GM21717 (cell line): ENCODE results near the gene PKNOX2.

Experiments used
- ATAC-seq: cut with Tn5 transposase; IDR thresholded peaks from one replicate; pipeline ENCODE4 v1.9.1; 2021; ENCODE audit warnings: mild to moderate bottlenecking, moderate library complexity; ENCODE audit not compliant: unreplicated experiment

Gene PKNOX2

GRCh38 chr11:125429174-125429707 lies 264.7 kb downstream of the PKNOX2 start:
- no peak for ATAC-seq

GRCh38 chr11:125429807-125430678 lies 265.5 kb downstream of the PKNOX2 start:
- no peak for ATAC-seq

- ATAC-seq, result no peak
Measured at GRCh38 chr11:125431009-125431408, 266.5 kb downstream of the PKNOX2 start.

GRCh38 chr11:125431481-125431880 lies 266.9 kb downstream of the PKNOX2 start:
- no peak for ATAC-seq

- no peak for ATAC-seq
Measured at GRCh38 chr11:125433454-125434121, 269.0 kb downstream of the PKNOX2 start.

GRCh38 chr11:125435461-125436238 lies 271.1 kb downstream of the PKNOX2 start:
- no peak for ATAC-seq

- ATAC-seq, result no peak
Measured at GRCh38 chr11:125441648-125442410, 277.3 kb downstream of the PKNOX2 start.

- no peak for ATAC-seq
Measured at GRCh38 chr11:125442946-125443345, 278.4 kb downstream of the PKNOX2 start.

GRCh38 chr11:125443767-125444311 lies 279.3 kb downstream of the PKNOX2 start:
- no peak for ATAC-seq

GRCh38 chr11:125445731-125446130 lies 281.2 kb downstream of the PKNOX2 start:
- no peak for ATAC-seq

GRCh38 chr11:125446279-125446678 lies 281.7 kb downstream of the PKNOX2 start:
- ATAC-seq, result no peak

GRCh38 chr11:125447721-125448120 lies 283.2 kb downstream of the PKNOX2 start:
- no peak for ATAC-seq

GRCh38 chr11:125448136-125448535 lies 283.6 kb downstream of the PKNOX2 start:
- no peak for ATAC-seq

GRCh38 chr11:125449565-125449964 lies 285.0 kb downstream of the PKNOX2 start:
- no peak for ATAC-seq

GRCh38 chr11:125451400-125452124 lies 287.0 kb downstream of the PKNOX2 start:
- ATAC-seq, result peak; percentile 87

- no peak for ATAC-seq
Measured at GRCh38 chr11:125452125-125452470, 287.5 kb downstream of the PKNOX2 start.

- no peak for ATAC-seq
Measured at GRCh38 chr11:125454047-125454446, 289.5 kb downstream of the PKNOX2 start.

- no peak for ATAC-seq
Measured at GRCh38 chr11:125455851-125456250, 291.3 kb downstream of the PKNOX2 start.

GRCh38 chr11:125457814-125458343 lies 293.3 kb downstream of the PKNOX2 start:
- ATAC-seq, result no peak
